ENCODE measurements around the gene CCDC73.

DNA sequence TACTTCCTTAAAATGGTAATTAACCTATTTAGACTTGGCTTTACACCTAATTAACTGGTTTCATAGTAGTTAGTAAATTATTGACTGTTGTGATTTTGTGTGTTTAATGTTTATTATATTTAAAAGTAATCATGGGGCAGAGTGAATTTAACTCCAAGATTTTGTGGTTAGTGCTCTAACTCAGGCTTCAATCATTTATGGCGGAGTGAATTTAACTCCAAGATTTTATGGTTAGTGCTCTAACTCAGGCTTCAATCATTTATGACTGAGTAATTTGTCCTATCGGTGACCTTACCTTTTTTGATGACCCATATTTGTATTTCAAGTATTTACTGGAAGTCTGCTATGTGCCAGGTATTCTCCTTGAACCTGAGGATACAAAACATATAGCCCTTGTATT, 42.5 kb upstream of the CCDC73 start:
- TF ChIP-seq EZH2phosphoT487 (IDR thresholded peaks at IDR 0.05; ENCODE audit: low read depth), result no peak
- TF ChIP-seq, protein P1, sequence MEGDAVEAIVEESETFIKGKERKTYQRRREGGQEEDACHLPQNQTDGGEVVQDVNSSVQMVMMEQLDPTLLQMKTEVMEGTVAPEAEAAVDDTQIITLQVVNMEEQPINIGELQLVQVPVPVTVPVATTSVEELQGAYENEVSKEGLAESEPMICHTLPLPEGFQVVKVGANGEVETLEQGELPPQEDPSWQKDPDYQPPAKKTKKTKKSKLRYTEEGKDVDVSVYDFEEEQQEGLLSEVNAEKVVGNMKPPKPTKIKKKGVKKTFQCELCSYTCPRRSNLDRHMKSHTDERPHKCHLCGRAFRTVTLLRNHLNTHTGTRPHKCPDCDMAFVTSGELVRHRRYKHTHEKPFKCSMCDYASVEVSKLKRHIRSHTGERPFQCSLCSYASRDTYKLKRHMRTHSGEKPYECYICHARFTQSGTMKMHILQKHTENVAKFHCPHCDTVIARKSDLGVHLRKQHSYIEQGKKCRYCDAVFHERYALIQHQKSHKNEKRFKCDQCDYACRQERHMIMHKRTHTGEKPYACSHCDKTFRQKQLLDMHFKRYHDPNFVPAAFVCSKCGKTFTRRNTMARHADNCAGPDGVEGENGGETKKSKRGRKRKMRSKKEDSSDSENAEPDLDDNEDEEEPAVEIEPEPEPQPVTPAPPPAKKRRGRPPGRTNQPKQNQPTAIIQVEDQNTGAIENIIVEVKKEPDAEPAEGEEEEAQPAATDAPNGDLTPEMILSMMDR (IDR thresholded peaks at IDR 0.05; ENCODE audit: low read depth, low read length), result no peak
